Spleen (tissue), 7 donors: ENCODE results near the gene KCNIP2.

Experiments used
- POLR2A ChIP-seq, 3 donors: fragments of 450-650 bp; IDR thresholded peaks; one replicate each; pipeline ENCODE4 v1.5.1; 2017; ENCODE audit warnings: antibody characterized with exemption in 3 of 3, mild to moderate bottlenecking in 1 of 3
- TF ChIP-seq, protein P1 (sequence below), 11 experiments: fragments of 200-600 bp in 7 of 11; fragments of 450-650 bp in 4 of 11; sonication (generic) in 4 of 11; IDR thresholded peaks in 8 of 11; conservative IDR thresholded peaks in 3 of 11; 1 replicate in 7 of 11; 2 replicates in 4 of 11; pipeline versions ENCODE4 v1.4.0 to v1.8.0; 2016 to 2021; ENCODE audit warnings: antibody characterized with exemption in 11 of 11, inconsistent platforms in 4 of 11, mild to moderate bottlenecking in 1 of 11
- donor health status: DM: no; HTN: no; CAD: no; lungs with moderate emphysema.
- donor health status: DM: no; HTN: no; CAD: no.
- donor health status: DM: no; HTN: no; CAD: no.

DNA sequence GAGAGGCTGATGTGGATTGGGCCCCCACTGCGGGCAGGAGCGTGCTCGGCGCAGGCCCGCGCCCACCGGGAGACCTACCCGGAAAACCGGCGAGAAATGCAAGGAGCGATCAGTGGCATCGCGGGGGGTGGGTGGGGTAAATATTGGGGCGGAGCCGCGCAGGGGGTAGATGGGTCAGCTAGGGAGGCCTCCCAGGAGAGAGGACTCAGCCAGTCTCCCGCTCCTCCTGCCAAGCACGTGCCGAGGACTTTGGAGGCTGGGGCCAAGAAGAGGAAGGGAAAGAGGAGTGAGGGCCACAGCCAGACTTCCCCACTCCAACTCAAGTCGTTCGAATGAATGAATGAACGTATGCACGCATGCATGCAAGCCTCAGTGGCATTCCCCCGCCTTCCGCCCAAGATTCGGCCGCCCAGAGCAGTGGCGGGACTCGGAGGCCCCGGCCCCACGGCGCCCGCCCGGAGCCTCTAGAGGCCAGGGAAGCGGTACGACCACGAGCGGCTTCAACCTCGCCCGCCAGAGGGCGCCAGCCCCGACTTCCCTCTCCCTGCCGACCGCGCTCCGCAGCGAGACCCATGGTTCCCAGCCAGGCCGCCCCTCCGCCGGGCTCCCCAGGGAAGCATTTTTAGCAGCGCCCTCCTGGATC lies 63.9 kb downstream of the KCNIP2 start:
- TF ChIP-seq POLR2A (IDR thresholded peaks at IDR 0.05), result no peak
- TF ChIP-seq, protein P1, sequence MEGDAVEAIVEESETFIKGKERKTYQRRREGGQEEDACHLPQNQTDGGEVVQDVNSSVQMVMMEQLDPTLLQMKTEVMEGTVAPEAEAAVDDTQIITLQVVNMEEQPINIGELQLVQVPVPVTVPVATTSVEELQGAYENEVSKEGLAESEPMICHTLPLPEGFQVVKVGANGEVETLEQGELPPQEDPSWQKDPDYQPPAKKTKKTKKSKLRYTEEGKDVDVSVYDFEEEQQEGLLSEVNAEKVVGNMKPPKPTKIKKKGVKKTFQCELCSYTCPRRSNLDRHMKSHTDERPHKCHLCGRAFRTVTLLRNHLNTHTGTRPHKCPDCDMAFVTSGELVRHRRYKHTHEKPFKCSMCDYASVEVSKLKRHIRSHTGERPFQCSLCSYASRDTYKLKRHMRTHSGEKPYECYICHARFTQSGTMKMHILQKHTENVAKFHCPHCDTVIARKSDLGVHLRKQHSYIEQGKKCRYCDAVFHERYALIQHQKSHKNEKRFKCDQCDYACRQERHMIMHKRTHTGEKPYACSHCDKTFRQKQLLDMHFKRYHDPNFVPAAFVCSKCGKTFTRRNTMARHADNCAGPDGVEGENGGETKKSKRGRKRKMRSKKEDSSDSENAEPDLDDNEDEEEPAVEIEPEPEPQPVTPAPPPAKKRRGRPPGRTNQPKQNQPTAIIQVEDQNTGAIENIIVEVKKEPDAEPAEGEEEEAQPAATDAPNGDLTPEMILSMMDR (IDR thresholded peaks at IDR 0.05 in 8 of 11, conservative IDR thresholded peaks at IDR 0.05 in 3 of 11), result peak; percentile 49 to 95 (median 90)
